ENCODE results near the gene OPRD1.

OPRD1 gene

GRCh38 chr1:28898405-28898881, 86.5 kb downstream of the OPRD1 start:
- TF ChIP-seq NFIC (IDR thresholded peaks at IDR 0.05) (no peak), ZBTB7A (IDR thresholded peaks at IDR 0.05; ENCODE audit: low read depth) (no peak), EGR1 (IDR thresholded peaks at IDR 0.05) (no peak), TEAD4 (IDR thresholded peaks at IDR 0.05) (no peak), TCF12 (IDR thresholded peaks at IDR 0.05; ENCODE audit: low read depth) (no peak), FOXM1 (IDR thresholded peaks at IDR 0.05; ENCODE audit: borderline replicate concordance, low read depth) (no peak), CREB1 (IDR thresholded peaks at IDR 0.05; ENCODE audit: low read depth) (no peak), MAX (IDR thresholded peaks at IDR 0.05) (no peak), USF1 (IDR thresholded peaks at IDR 0.05) (no peak), RAD21 (IDR thresholded peaks at IDR 0.05; ENCODE audit: low read depth) (no peak), TAF1 (IDR thresholded peaks at IDR 0.05; ENCODE audit: low read depth) (no peak), YY1 (IDR thresholded peaks at IDR 0.05; ENCODE audit: low read depth) (no peak), CEBPB (IDR thresholded peaks at IDR 0.05) (no peak)

- no peak for TF ChIP-seq REST (IDR thresholded peaks at IDR 0.05; ENCODE audit: low read depth)
- no peak for TF ChIP-seq EP300 (IDR thresholded peaks at IDR 0.05; ENCODE audit: borderline replicate concordance)
Measured at GRCh38 chr1:28899267-28899666, 87.3 kb downstream of the OPRD1 start.

GRCh38 chr1:28900562-28900961, 88.6 kb downstream of the OPRD1 start:
- TF ChIP-seq NFIC (IDR thresholded peaks at IDR 0.05) (no peak), RAD21 (IDR thresholded peaks at IDR 0.05; ENCODE audit: low read depth) (no peak), TAF1 (IDR thresholded peaks at IDR 0.05; ENCODE audit: low read depth) (no peak), MAX (IDR thresholded peaks at IDR 0.05) (no peak)

GRCh38 chr1:28902738-28903137, 90.8 kb downstream of the OPRD1 start:
- no peak for TF ChIP-seq TEAD4 (IDR thresholded peaks at IDR 0.05)
- TF ChIP-seq RAD21 (IDR thresholded peaks at IDR 0.05; ENCODE audit: low read depth): no peak

- no peak for TF ChIP-seq TAF1 (IDR thresholded peaks at IDR 0.05; ENCODE audit: low read depth)
- TF ChIP-seq TEAD4 (IDR thresholded peaks at IDR 0.05): no peak
- no peak for TF ChIP-seq CEBPB (IDR thresholded peaks at IDR 0.05)
- no peak for TF ChIP-seq EP300 (IDR thresholded peaks at IDR 0.05; ENCODE audit: borderline replicate concordance)
- TF ChIP-seq FOXM1 (IDR thresholded peaks at IDR 0.05; ENCODE audit: borderline replicate concordance, low read depth): no peak
- TF ChIP-seq MAX (IDR thresholded peaks at IDR 0.05): no peak
- TF ChIP-seq TCF12 (IDR thresholded peaks at IDR 0.05; ENCODE audit: low read depth): no peak
- TF ChIP-seq NFIC (IDR thresholded peaks at IDR 0.05): no peak
- TF ChIP-seq EGR1 (IDR thresholded peaks at IDR 0.05): no peak
- no peak for TF ChIP-seq YY1 (IDR thresholded peaks at IDR 0.05; ENCODE audit: low read depth)
Measured at GRCh38 chr1:28905921-28906666, 94.1 kb downstream of the OPRD1 start.

GRCh38 chr1:28909198-28909597, 97.2 kb downstream of the OPRD1 start:
- TF ChIP-seq CREB1 (IDR thresholded peaks at IDR 0.05; ENCODE audit: low read depth): no peak
- no peak for TF ChIP-seq USF1 (IDR thresholded peaks at IDR 0.05)
- TF ChIP-seq ZBTB7A (IDR thresholded peaks at IDR 0.05; ENCODE audit: low read depth): no peak
- no peak for TF ChIP-seq TAF1 (IDR thresholded peaks at IDR 0.05; ENCODE audit: low read depth)
- TF ChIP-seq EGR1 (IDR thresholded peaks at IDR 0.05): no peak
- no peak for TF ChIP-seq EP300 (IDR thresholded peaks at IDR 0.05; ENCODE audit: borderline replicate concordance)
- TF ChIP-seq NFIC (IDR thresholded peaks at IDR 0.05): no peak
- no peak for TF ChIP-seq TEAD4 (IDR thresholded peaks at IDR 0.05)
- no peak for TF ChIP-seq MAX (IDR thresholded peaks at IDR 0.05)
- TF ChIP-seq CEBPB (IDR thresholded peaks at IDR 0.05): no peak
- no peak for TF ChIP-seq REST (IDR thresholded peaks at IDR 0.05; ENCODE audit: low read depth)
- TF ChIP-seq FOXM1 (IDR thresholded peaks at IDR 0.05; ENCODE audit: borderline replicate concordance, low read depth): no peak
- TF ChIP-seq YY1 (IDR thresholded peaks at IDR 0.05; ENCODE audit: low read depth): no peak
- no peak for TF ChIP-seq TCF12 (IDR thresholded peaks at IDR 0.05; ENCODE audit: low read depth)
- TF ChIP-seq RAD21 (IDR thresholded peaks at IDR 0.05; ENCODE audit: low read depth): no peak

Measured in Ishikawa (cell line).